Activated CD8-positive, alpha-beta memory T cell treated with anti-CD3 and anti-CD28 coated beads for 1 hour (primary cell): ENCODE results near the gene ZC3H18.

ENCODE experiments used
- DNase-seq, 2 donors: peaks; one replicate each; pipeline ENCODE4 v3.0.0-alpha.2; 2020; ENCODE audit warnings: low read depth in 1 of 2; ENCODE audit errors: extremely low read depth in 1 of 2

ZC3H18 gene

GRCh38 chr16:88569985-88570690 is at the start of gene ZC3H18:
TSS of gene ZC3H18 (plus strand) at chr16:88570403. CDS start at chr16:88577124, 6,721 bp downstream.
- peak; percentile 93 to 99 for DNase-seq

- DNase-seq: no peak
These were observed 48.5 kb upstream of the ZC3H18 start for GRCh38 chr16:88521674-88522073.

GRCh38 chr16:88522276-88522949 is 47.8 kb upstream of the ZC3H18 start:
- no peak for DNase-seq

- DNase-seq: no peak
These were observed 46.7 kb upstream of the ZC3H18 start for GRCh38 chr16:88523309-88524161.

GRCh38 chr16:88524274-88524972 is 45.8 kb upstream of the ZC3H18 start:
- DNase-seq: no peak

- no peak for DNase-seq
These were observed 45.1 kb upstream of the ZC3H18 start for GRCh38 chr16:88524973-88525662.

GRCh38 chr16:88525663-88525990 is 44.6 kb upstream of the ZC3H18 start:
- DNase-seq: no peak

- no peak for DNase-seq
These were observed 43.9 kb upstream of the ZC3H18 start for GRCh38 chr16:88526008-88526905.

- no peak for DNase-seq
These were observed 43.4 kb upstream of the ZC3H18 start for GRCh38 chr16:88526906-88527185.

- DNase-seq: peak in 1 of 2 donors; percentile 35
These were observed 42.8 kb upstream of the ZC3H18 start for GRCh38 chr16:88527186-88527936.

GRCh38 chr16:88527937-88528743 is 42.1 kb upstream of the ZC3H18 start:
- DNase-seq: no peak

GRCh38 chr16:88528902-88529318 is 41.3 kb upstream of the ZC3H18 start:
- DNase-seq: no peak

- no peak for DNase-seq
These were observed 40.6 kb upstream of the ZC3H18 start for GRCh38 chr16:88529596-88529995.

- DNase-seq: no peak
These were observed 39.9 kb upstream of the ZC3H18 start for GRCh38 chr16:88530051-88530857.

GRCh38 chr16:88530858-88531203 is 39.4 kb upstream of the ZC3H18 start:
- DNase-seq: no peak

- no peak for DNase-seq
These were observed 38.9 kb upstream of the ZC3H18 start for GRCh38 chr16:88531346-88531745.

GRCh38 chr16:88531931-88532433 is 38.2 kb upstream of the ZC3H18 start:
- no peak for DNase-seq
